Measurements from ENCODE around the gene SUMF1.

The SUMF1 gene

GRCh38 chr3:4385201-4385600 is 81.9 kb downstream of the SUMF1 start:
- DNase-seq (ENCODE audit: low spot score) = no peak

GRCh38 chr3:4380013-4380412 is 87.1 kb downstream of the SUMF1 start:
- no peak for DNase-seq (ENCODE audit: low spot score)

GRCh38 chr3:4376499-4376898 is 90.6 kb downstream of the SUMF1 start:
- DNase-seq (ENCODE audit: low spot score) = no peak

DNA sequence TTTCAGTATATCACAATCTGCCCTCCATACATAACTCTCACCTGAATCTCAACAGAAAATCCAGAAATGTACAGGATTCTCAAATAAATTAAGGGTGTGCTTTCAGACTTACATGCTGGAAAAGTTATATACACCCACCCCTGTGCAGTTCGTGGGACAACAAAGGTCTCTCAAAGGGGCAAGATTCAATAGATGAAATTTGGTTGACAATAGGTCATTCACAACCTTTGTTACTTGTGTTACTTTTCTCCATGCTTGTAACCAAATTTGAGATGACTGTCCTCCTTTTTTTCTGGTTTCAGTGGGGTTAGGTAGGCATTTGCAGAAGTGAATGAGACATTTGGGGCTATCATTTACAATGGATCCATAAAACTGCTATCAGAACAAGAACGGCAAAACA is 91.2 kb downstream of the SUMF1 start:
- DNase-seq (ENCODE audit: low spot score) = no peak

- no peak for DNase-seq (ENCODE audit: low spot score)
These were observed 93.4 kb downstream of the SUMF1 start for GRCh38 chr3:4373669-4374068.

GRCh38 chr3:4362523-4362922 is 104.5 kb downstream of the SUMF1 start:
- no peak for DNase-seq (ENCODE audit: low spot score)

GRCh38 chr3:4360817-4361216 is 106.3 kb downstream of the SUMF1 start:
- no peak for DNase-seq (ENCODE audit: low spot score)

DNA sequence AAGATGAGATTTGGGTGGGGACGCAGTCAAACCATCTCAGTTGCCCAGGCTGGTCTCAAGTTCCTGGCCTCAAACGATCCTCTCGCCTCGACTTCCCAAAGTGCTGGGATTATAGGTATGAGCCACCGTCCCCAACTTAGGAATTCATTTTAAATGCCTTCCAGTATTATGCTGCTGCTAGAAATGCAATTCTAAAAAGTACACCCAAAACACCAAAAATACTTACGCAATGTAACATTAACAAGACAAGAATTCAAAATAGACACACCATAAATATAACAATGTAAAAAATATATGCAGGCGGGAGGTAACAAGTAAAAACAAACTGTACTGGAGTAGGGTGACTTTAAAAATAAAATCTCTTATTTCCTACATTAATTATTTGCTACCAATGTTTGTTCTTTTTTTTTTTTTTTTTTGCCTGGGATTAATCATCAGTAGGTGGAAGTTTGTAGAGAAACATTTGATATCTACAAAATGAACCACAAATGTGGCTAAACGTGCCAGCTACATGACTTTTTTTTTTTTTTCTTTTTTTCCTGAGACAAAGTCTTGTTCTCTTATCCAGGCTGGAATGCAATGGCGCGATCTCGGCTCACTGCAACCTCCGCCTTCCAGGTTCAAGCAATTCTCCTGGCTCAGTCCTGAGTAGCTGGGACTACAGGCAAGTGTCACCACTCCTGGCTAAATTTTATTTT is 107.1 kb downstream of the SUMF1 start:
- DNase-seq (ENCODE audit: low spot score) = no peak

GRCh38 chr3:4358273-4358672 is 108.8 kb downstream of the SUMF1 start:
- DNase-seq (ENCODE audit: low spot score) = no peak

- DNase-seq (ENCODE audit: low spot score) = no peak
These were observed 110.3 kb downstream of the SUMF1 start for GRCh38 chr3:4356546-4357410.

DNA sequence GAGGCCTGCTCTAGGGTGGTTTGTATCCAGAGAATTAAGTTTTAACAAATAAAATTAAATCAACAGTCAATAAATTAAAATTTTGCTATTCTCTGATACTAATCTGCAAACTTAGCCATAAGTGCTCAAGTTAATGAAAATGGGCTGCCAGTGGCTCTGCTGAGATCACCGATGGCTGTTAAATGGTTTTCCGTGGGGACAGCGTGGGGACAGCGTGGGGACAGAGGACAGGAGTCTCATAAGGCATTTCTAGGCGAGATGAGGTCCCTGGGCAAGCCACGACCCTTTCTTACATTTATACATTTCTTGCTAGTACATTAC is 110.9 kb downstream of the SUMF1 start:
- DNase-seq (ENCODE audit: low spot score) = no peak

DNA sequence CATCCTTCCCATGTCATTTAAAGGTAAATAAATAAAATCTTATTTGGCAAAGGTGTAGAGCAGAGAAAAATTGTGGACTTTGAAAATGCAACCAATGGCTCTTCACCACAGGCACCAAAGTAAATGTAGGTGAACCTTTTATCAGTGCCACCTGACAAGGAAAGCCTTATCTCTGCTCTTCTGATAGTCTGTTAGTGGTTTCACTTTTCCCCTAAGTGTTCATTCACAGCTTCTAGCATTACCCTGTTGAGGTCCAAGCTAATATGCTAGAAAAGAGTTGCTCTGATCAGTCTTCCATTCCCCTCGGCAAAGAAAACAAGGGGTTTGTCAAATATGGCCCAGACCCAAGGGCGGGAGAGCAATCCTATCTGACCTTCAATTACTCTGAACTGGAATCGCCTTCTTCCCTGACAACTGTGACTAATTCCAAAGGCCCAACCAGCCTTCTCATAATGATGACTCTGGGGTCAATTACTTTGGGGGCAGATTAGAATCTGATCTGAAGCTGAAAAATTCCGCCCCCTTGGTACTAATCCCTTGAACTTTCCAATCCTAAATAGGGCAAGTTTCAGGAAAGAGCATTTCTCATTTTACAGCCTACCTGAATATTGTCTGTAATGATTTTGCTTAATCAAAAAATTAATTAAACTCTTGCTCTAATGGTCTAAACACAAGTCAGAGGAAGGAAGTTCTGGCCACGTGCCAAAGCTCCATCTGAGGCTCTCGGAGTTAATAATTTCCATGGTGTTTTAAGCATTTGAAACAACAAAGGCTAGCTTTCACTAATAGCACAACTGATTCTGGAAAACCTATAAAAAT is 111.5 kb downstream of the SUMF1 start:
- peak; percentile 20 for DNase-seq (ENCODE audit: low spot score)

DNA sequence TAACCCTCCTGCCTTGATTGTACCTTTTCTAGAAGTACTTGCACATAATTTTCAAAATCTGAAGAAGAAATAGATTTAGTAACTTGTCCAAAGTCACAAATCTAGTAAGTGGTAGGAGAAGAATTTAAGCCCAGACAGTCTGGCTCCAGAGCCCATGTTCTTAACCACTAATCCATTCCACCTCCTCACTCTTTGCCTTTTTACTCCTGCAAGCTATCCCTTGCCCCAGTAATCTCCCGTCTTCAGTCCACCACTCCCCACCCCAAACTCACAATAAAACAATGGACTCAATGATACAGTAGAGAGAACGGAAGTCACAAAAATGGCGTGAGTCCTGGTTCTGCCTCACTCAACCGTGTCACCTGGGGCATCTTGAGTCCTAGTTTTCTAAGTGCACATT is 115.2 kb downstream of the SUMF1 start:
- DNase-seq (ENCODE audit: low spot score) = no peak

GRCh38 chr3:4351164-4351855 is 115.8 kb downstream of the SUMF1 start:
- DNase-seq (ENCODE audit: low spot score) = peak; percentile 16

DNA sequence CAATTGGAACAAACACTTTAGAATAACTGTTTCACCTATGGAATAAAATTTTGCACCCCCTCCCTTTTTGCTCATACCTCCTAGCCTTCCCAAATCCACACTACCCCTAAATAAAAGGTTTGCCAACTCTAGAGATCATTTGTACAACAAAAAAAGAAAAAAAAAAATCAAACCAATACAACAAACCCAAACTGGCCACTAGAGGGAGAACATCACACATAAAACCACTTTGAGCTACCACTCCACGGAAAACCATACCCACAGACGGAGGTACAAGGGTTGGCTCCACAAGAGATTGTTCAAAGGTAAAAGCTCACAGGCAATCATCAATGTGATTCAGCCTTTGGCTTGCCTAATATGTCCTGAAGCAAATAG is 116.3 kb downstream of the SUMF1 start:
- peak; percentile 86 for DNase-seq (ENCODE audit: low spot score)

GRCh38 chr3:4343258-4343657 is 123.8 kb downstream of the SUMF1 start:
- no peak for DNase-seq (ENCODE audit: low spot score)

DNA sequence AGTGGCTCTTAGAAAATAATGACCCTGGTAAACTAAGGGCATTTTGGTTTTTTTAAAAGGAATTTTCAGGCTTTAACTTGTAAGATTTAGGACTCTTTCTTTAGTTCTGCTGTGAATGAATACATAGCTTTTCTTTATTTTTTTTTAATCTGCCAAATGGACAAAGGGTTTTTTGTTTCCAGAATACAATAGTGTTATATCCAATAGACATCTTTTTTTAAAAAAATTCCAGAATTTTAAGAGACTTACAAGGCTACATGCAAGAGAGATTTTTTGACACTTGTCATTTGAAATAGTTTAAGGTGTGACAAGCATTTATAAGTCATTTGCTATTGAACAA is 125.8 kb downstream of the SUMF1 start:
- no peak for DNase-seq (ENCODE audit: low spot score)

DNA sequence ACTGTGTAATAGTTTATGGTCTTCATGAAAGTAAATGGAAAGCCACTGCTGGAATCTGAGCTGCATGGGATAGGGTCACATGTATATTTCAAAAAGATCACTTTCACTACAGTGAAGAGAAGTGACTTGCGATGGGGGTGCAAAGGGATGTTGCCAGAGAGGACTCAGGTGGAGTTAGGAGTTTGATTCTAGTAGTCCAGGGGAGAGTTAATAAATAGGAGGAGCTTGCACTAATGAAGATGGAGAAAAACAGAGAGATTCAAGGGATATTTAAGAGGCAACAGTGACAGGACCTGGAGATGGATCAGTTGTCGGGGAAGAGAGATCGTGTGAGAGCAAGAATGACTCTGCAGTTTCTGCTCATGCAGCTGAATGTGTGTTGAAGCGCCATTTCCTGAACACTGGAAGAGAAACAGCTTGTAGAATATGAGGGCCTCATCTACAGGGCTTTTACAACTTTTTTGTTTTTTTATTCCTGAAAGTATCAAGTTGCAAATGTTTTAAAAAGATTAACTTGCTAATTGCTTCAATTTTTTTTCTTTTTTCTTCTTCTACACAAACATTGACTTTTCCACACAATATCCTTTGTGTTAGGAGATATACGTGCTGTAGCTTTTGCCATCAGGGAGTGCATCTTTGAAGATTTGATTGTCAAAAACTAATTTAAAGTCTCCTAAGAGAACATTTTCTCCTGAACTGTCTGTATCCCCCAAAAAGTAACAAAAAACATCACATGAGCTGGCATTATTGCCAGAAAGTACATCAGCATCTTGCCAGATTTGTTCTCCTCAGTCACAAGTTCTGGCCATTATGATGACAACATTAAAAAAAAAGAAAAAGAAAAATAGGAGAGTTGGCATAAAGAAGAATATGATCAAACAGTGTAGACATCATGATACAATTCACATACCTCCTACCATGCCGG is 126.4 kb downstream of the SUMF1 start:
- peak; percentile 30 for DNase-seq (ENCODE audit: low spot score)

DNA sequence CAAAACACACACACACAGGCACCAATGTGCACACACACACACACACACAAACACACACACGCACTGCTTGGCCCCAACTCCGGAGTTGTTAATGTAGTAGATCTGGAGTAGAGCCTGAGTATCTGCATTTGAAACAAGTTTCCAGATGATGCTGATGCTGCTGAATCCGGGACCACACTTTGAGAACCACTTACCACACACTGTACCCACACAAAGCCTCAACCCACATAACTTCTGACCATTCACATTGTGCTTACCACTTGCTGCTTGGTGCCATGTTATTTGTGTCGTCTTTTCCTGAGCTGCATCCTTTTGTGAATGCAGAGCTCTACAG is 127.0 kb downstream of the SUMF1 start:
- DNase-seq (ENCODE audit: low spot score) = no peak

GRCh38 chr3:4338751-4339150 is 128.3 kb downstream of the SUMF1 start:
- DNase-seq (ENCODE audit: low spot score) = no peak

GRCh38 chr3:4336850-4337546 is 130.1 kb downstream of the SUMF1 start:
- no peak for DNase-seq (ENCODE audit: low spot score)
